ENCODE results near the gene RICTOR.

DNA sequence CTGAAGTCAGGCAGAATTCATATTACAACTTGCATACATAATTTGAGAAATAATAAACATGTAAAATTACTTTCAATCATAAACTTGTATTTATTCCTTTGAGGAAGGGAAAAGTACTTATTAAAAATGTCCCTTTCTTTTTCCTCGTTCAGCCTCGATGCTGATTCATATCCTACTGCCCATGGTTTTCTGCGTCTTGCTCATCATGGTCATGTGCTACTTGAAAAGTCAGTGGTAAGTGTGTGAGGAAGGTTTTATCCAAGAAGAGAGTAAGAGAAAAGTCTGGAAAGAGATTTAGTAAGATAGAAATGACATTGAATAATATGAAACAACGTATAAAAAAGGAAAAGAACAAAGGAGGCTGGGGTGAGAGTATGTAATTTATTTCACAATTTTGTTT is 142.5 kb downstream of the RICTOR start:
- TF ChIP-seq, protein P1, sequence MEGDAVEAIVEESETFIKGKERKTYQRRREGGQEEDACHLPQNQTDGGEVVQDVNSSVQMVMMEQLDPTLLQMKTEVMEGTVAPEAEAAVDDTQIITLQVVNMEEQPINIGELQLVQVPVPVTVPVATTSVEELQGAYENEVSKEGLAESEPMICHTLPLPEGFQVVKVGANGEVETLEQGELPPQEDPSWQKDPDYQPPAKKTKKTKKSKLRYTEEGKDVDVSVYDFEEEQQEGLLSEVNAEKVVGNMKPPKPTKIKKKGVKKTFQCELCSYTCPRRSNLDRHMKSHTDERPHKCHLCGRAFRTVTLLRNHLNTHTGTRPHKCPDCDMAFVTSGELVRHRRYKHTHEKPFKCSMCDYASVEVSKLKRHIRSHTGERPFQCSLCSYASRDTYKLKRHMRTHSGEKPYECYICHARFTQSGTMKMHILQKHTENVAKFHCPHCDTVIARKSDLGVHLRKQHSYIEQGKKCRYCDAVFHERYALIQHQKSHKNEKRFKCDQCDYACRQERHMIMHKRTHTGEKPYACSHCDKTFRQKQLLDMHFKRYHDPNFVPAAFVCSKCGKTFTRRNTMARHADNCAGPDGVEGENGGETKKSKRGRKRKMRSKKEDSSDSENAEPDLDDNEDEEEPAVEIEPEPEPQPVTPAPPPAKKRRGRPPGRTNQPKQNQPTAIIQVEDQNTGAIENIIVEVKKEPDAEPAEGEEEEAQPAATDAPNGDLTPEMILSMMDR (IDR thresholded peaks at IDR 0.05): no peak
- no peak for TF ChIP-seq POLR2A (IDR thresholded peaks at IDR 0.05)

Measured in esophagus squamous epithelium (tissue), 4 donors.